Mesothelial cell of epicardium (in vitro differentiated cells): ENCODE measurements around the gene APOC1. TPM values are rescaled to one million over a fixed set of nuclear protein-coding genes. Genes with fewer than 3 reads are reported as not detected.
A peak's percentile ranks its signal among the peaks of the same experiment; 100 is the strongest.

Source experiments
- DNase-seq, 2 experiments: peaks; one replicate each; pipeline ENCODE4 v3.0.0; 2021; ENCODE audit warnings: low spot score in 2 of 2; ENCODE audit not compliant: unreplicated experiment in 2 of 2
- H3K27ac Mint-ChIP-seq: 2 replicates; pipeline ENCODE4 v1.8.0; 2021; ENCODE audit warnings: mixed read lengths
- H3K27me3 Mint-ChIP-seq: 2 replicates; pipeline ENCODE4 v1.8.0; 2021; ENCODE audit warnings: low read depth, mixed read lengths
- H3K36me3 Mint-ChIP-seq: 2 replicates; pipeline ENCODE4 v1.8.0; 2021; ENCODE audit warnings: mixed read lengths
- H3K4me1 Mint-ChIP-seq: 2 replicates; pipeline ENCODE4 v1.8.0; 2021; ENCODE audit warnings: mixed read lengths
- H3K4me3 Mint-ChIP-seq: 2 replicates; pipeline ENCODE4 v1.8.0; 2021; ENCODE audit warnings: mild to moderate bottlenecking, moderate library complexity, mixed read lengths
- H3K9me3 Mint-ChIP-seq: 2 replicates; pipeline ENCODE4 v1.8.0; 2021; ENCODE audit warnings: mixed read lengths
- CTCF ChIP-seq: fragments of 200-600 bp; sonication (generic); IDR thresholded peaks from one replicate; pipeline ENCODE4 v1.5.0; 2021; ENCODE audit warnings: antibody characterized with exemption; ENCODE audit not compliant: unreplicated experiment
- total RNA-seq: library from RNA; stranded (reverse); gene quantifications from 3 replicates; pipeline ENCODE4 v1.2.1, GENCODE V29; 2021

APOC1 gene
- total RNA-seq, 1 donor from 2014 or later = 18.6 TPM

GRCh38 chr19:44893332-44894051 is 20.9 kb upstream of the APOC1 start:
- Mint-ChIP-seq H3K9me3 (no peaks in the 10 kb centered on the region), H3K4me3 (peak overlapping the region; percentile 80), H3K27ac (no peak overlapping the region), H3K27me3 (no peaks in the 10 kb centered on the region), H3K36me3 (peaks cover 26% of the 10 kb centered on the region), H3K4me1 (peaks cover 19% of the 10 kb centered on the region)
- DNase-seq = no peak
- no peak for TF ChIP-seq CTCF

GRCh38 chr19:44894052-44894400 is 20.4 kb upstream of the APOC1 start:
- no peak for DNase-seq
- no peak for TF ChIP-seq CTCF
- H3K27ac Mint-ChIP-seq = no peak overlapping the region
- H3K27me3 Mint-ChIP-seq = no peaks in the 10 kb centered on the region
- no peak overlapping the region for H3K4me3 Mint-ChIP-seq
- H3K36me3 Mint-ChIP-seq = peaks cover 23% of the 10 kb centered on the region
- H3K9me3 Mint-ChIP-seq = no peaks in the 10 kb centered on the region
- peaks cover 19% of the 10 kb centered on the region for H3K4me1 Mint-ChIP-seq

- DNase-seq = no peak
- peaks cover 25% of the 10 kb centered on the region for H3K36me3 Mint-ChIP-seq
Observed at GRCh38 chr19:44894946-44895345, 19.5 kb upstream of the APOC1 start.

GRCh38 chr19:44897835-44898234 is 16.6 kb upstream of the APOC1 start:
- H3K36me3 Mint-ChIP-seq = peaks cover 30% of the 10 kb centered on the region
- no peak for DNase-seq
- no peak for TF ChIP-seq CTCF
- no peaks in the 10 kb centered on the region for H3K9me3 Mint-ChIP-seq
- no peak overlapping the region for H3K27ac Mint-ChIP-seq
- H3K4me3 Mint-ChIP-seq = no peak overlapping the region
- no peaks in the 10 kb centered on the region for H3K27me3 Mint-ChIP-seq
- H3K4me1 Mint-ChIP-seq = no peaks in the 10 kb centered on the region

More at GRCh38 chr19:44894946-44895345, 19.5 kb upstream of the APOC1 start:
- Mint-ChIP-seq H3K4me3 (no peak overlapping the region), H3K4me1 (peaks cover 17% of the 10 kb centered on the region), H3K9me3 (no peaks in the 10 kb centered on the region), H3K27ac (no peak overlapping the region), H3K27me3 (no peaks in the 10 kb centered on the region)
- no peak for TF ChIP-seq CTCF

- H3K9me3 Mint-ChIP-seq = no peaks in the 10 kb centered on the region
- no peaks in the 10 kb centered on the region for H3K27me3 Mint-ChIP-seq
- TF ChIP-seq CTCF = no peak
- peaks cover 23% of the 10 kb centered on the region for H3K36me3 Mint-ChIP-seq
- no peak overlapping the region for H3K4me3 Mint-ChIP-seq
- H3K4me1 Mint-ChIP-seq = peaks cover 3% of the 10 kb centered on the region
- no peak overlapping the region for H3K27ac Mint-ChIP-seq
- DNase-seq = no peak
Observed at GRCh38 chr19:44900328-44901244, 13.8 kb upstream of the APOC1 start.
